Amniotic stem cell (primary cell): ENCODE results near the gene MCMBP.
"Not testable (repeated sequence)": the region's sequence is repeated elsewhere in the genome, so short reads cannot be mapped to it uniquely, and the experiment has no call there.

ENCODE experiments used
- DNase-seq: peaks from one replicate; lab custom pipeline; 2025; lab: John Stamatoyannopoulos, UW

MCMBP gene

GRCh38 chr10:119830851-119831250 is 41.8 kb downstream of the MCMBP start:
- no peak for DNase-seq

DNA sequence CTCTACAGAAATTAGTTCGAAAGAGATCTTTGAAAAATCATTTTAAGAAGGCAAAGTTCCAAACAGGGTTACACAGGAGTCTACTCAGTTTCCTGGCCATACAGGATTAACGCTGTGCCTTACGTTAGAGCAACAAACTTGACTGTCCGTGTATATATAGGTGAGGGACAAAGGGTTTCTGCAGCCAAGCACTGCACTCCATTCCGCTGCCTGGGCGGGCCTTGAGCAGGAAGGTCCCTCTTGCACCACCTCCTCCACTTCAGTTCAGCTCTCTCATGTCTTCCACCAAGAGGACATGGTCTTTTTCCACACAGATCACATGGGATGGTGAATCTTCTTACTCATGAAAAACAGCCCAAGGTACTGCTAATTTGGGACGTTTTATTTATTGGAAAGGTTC is 43.2 kb downstream of the MCMBP start:
- no peak for DNase-seq

DNA sequence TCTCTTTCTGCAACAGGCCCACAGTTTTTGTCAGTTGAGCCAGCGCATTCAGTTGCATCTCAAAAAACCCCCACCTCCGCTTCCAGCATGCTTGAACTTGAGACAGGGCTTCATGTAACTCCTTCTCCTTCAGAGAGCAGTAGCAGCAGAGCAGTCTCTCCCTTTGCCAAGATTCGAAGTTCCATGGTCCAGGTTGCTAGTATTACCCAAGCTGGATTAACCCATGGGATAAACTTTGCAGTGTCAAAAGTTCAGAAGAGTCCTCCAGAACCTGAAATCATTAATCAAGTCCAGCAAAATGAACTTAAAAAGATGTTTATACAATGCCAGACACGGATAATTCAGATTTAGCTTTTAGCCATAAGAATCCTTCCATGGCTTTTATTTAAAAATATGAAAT is 45.2 kb downstream of the MCMBP start:
- no peak for DNase-seq

DNA sequence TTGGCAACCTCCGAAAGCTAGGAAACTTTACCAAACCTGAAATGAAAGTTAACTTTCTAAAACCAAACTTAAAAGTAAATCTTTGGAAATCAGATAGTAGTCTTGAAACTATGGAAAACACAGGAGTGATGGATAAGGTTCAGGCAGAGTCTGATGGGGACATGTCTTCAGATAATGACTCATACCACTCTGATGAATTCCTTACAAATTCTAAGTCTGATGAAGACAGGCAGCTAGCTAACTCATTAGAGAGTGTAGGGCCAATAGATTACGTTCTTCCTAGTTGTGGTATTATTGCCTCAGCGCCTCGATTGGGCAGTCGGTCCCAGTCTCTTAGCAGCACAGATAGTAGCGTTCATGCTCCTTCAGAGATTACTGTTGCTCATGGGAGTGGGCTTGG is 45.9 kb downstream of the MCMBP start:
- DNase-seq, result no peak

DNA sequence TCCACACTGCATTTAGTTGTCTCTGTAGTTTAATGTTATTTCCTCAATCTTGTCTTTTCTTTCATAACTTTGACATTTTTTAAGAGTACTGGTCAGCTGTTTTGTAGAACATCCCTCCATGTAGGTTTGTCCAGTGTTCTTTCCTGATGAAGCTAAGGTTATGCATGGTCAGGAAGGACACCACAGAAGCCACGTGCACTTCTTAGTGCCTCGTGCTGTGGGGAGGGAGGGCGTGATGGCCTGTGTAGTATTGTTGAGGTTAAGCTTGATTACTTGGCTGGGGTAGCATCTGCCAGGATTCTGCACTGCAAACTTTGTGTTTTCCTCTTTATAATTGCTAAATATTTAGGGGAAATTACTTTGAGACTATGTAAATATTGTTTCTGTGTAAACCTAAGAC is 48.3 kb downstream of the MCMBP start:
- no peak for DNase-seq

DNA sequence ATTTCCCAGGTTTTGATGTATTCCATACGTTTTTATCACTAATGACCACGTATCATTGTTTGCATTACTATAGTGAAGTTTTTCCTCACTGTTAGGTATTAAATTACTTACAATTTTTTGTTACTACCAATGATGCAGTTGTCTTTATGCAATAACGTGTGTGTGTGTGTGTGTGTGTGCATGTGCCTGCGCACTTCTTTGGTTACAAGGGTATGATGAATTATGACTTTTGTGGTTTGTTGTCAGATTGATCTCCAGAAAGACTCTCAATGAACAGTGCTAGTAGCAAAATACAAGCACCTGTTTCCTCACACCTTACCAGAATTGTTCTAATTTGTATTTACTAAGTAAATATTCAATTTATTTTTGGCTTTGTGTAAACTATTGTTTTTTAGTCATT is 51.5 kb downstream of the MCMBP start:
- no peak for DNase-seq

- no peak for DNase-seq
Observed at GRCh38 chr10:119818889-119819270, 53.8 kb downstream of the MCMBP start.

- no peak for DNase-seq
Observed at GRCh38 chr10:119817991-119818888, 54.4 kb downstream of the MCMBP start.

DNA sequence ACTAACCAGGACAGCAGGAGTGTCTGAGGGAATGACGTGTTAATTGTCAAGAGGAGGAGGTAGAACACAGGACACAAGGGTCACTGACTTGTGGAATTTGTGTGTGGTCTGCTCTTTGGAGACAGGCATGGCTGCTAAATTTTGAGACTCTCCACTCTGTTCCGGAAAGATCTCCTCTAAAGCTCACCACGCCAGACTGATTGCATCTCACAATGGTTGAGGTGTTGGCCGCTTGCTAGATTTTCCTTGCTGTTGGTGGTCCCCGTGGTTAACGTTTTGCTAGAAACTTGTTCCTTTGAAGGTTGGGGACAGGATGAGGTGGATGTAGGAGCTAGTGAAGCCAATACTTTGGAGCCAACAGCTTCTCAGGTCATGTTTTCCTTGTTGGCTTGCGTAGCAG is 57.0 kb downstream of the MCMBP start:
- DNase-seq, result no peak

DNA sequence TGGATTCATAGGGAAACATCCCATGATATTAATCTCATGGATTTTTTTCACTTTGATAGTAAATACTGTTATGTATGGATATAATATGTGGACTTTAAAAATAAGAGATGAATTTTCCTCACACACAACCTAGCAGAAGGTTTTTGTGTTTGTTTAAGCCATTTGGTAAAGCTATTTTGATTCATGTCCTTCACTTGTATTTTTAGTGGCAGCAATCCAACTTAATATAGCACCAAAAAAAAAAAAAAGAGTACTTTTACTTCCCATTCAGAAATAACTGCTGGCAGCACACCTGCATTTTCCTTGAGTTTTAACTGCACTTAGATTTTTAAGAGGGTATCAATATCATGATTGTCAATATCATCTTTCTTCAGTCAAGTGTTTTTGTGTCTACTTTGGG is 60.0 kb downstream of the MCMBP start:
- DNase-seq, result no peak

- no peak for DNase-seq
Observed at GRCh38 chr10:119811122-119811521, 61.5 kb downstream of the MCMBP start.

- DNase-seq, result no peak
Observed at GRCh38 chr10:119807960-119808697, 64.5 kb downstream of the MCMBP start.

GRCh38 chr10:119806334-119807130 is 66.1 kb downstream of the MCMBP start:
- DNase-seq, result no peak

DNA sequence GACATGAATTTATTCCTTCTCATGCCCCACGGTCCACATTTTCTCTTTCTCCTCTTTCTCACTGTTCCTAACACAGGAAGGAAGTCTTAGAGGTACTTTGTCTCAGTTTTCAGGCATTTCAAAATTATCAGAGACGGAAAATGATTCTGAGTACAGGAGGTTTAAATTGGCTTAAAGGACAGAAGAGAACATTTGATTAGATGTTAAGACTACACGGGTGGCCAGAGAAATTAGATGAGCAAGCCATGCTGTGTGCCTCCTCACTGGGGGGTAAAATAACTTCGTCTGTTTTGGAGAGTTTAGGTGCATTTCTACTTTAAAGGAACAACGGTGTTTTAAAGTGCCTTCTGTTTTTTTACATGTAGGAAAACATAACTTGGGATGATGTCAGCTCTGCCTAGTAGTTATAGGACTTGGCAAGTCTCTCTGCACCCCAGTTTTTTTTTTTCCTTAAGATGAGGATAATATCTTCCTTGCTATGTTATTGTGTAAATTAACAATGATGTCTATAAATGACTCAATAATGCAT is 66.9 kb downstream of the MCMBP start:
- DNase-seq, result no peak

DNA sequence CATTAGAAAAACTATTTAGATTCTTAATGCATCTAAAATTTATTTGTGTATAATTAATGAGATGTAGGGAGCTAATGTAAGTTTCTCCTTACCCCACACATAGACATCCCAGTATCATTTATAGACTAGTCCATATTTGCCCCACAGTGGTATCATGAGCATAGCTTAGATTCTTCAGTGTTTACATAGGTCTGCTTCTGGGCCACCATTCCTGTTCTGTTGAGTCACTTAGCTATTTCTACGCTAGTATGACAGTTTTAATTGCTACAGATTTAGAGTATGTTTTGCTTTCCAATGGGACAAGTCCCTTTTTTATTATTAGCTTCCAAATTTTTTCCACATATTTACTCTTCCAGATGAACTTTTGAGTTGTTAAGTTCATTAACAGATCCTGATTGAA is 69.4 kb downstream of the MCMBP start:
- DNase-seq, result peak; percentile 25

DNA sequence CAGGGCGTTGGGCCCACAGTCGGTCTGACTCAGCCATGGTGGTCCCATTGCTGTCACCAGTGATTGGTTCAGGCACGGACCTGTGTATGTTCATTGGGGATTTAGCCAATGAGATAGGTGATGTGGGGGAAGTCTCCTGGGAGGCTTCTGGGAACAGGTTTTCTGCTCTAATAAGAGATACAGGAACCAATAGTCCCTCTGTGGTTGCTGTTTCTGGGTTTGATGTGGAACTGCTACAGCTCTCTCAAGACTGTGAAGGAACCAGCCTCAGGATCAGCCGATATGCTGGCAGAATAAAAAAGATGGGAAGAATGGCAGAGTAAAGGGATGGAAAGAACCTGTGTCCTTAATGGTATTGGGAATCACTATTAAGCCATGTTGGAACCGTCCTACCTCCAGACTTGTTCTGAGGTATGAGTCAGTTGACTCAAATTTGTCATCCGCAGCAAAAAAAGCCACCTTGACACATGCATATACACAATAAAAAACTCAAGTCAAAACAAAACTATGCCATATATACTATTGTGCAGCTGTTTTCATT is 70.6 kb downstream of the MCMBP start:
- no peak for DNase-seq

- DNase-seq, result no peak
Observed at GRCh38 chr10:119801176-119801575, 71.5 kb downstream of the MCMBP start.

DNA sequence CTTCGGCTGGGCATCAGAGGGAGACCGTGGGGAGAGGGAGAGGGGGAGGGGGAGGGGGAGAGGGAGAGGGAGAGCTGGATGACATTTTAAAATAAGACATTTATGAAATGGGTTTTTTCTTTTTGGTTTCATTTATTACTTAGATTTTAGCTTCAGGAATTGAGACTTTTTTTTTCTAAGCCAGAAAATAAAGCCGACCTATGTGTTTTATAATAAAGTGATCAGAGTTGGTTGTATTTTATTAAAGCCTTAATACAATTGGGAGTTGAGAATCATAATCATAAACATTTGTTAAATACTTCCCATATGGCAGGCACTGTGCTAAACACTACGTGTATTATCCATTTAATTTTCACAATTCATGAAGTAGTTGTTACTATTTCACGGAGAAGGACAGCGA is 76.6 kb downstream of the MCMBP start:
- no peak for DNase-seq

DNA sequence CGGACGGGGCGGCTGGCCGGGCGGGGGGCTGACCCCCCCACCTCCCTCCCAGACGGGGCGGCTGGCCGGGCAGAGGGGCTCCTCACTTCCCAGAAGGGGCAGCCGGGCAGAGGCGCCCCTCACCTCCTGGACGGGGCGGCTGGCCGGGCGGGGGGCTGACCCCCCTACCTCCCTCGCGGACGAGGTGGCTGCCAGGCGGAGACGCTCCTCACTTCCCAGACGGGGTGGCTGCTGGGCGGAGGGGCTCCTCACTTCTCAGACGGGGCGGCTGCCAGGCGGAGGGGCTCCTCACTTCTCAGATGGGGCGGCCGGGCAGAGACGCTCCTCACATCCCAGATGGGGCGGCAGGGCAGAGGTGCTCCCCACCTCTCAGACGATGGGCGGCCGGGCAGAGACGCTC is 77.5 kb downstream of the MCMBP start:
- not testable (repeated sequence) for DNase-seq

DNA sequence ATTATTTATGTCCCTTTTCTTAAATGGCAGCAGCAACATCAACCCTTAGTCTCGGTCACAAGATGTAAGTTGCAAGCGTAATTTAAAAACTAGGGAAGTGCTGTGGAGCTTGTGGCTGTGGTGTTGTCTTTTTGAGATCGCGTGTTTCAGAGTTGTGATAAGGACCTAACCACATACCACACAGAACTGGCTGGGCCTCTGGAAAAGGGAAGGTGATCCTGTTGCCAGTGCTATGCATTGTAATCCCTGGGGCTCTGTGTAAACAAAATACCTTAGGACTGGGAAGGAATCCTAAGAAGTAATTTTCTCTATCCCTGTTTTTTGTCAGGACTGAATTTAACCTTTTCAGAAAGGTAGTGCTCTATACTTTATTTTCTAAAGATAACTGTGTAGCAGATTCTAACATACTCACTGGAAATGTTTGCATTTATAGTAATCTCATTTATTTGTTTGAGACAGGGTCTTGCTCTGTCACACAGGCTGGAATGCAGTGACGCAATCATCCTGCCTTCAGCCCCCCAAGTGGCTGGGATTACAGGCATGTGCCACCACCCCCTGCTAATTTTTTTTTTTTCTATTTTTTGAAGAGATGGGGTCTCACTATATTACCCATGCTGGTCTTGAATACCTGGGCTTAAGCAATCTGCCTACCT is 86.4 kb downstream of the MCMBP start:
- DNase-seq, result no peak

GRCh38 chr10:119784340-119785067 is 88.1 kb downstream of the MCMBP start:
- no peak for DNase-seq
